ENCODE results near the gene CDKAL1.

GRCh38 chr6:21110684-21111083 lies 576.4 kb downstream of the CDKAL1 start:
- TF ChIP-seq CBX8 (IDR thresholded peaks at IDR 0.05; ENCODE audit: borderline replicate concordance, low read depth, low read length) (no peak), POLR2AphosphoS5 (IDR thresholded peaks at IDR 0.05; ENCODE audit: low read depth, low read length) (no peak), EZH2 (IDR thresholded peaks at IDR 0.05; ENCODE audit: low read depth, low read length, severe bottlenecking) (no peak), CTCF (IDR thresholded peaks at IDR 0.05; ENCODE audit: control extremely low read depth in 1 of 3, insufficient read depth in 1 of 3, low read depth in 1 of 3, low read length in 3 of 3) (no peak), ZNF274 (IDR thresholded peaks at IDR 0.05; ENCODE audit: borderline replicate concordance, extremely low read depth, low read length) (no peak), SP1 (IDR thresholded peaks at IDR 0.05; ENCODE audit: low read depth, low read length) (no peak), SUZ12 (IDR thresholded peaks at IDR 0.05; ENCODE audit: low read length) (no peak), TAF1 (IDR thresholded peaks at IDR 0.05; ENCODE audit: low read depth, low read length) (no peak), USF2 (IDR thresholded peaks at IDR 0.05; ENCODE audit: low read length) (no peak), TAF7 (optimal IDR thresholded peaks at IDR 0.05; ENCODE audit: borderline replicate concordance, low read depth, low read length) (no peak)

All from H1 (cell line).